ENCODE data around the gene CTDSPL. TPM values are rescaled to one million over a fixed set of nuclear protein-coding genes. Genes with fewer than 3 reads are reported as not detected.

Gene CTDSPL
- total RNA-seq, 1 donor, result 34.7 TPM

- no peak for TF ChIP-seq CTCF (IDR thresholded peaks at IDR 0.05; ENCODE audit: extremely low read depth, low read depth, low read length)
- DNase-seq (ENCODE audit: insufficient read length, low spot score, missing footprints), result no peak
- H3K36me3 ChIP-seq (ENCODE audit: insufficient read depth, low read length), result no peaks in the 10 kb centered on the region
- no peak overlapping the region for H3K27ac ChIP-seq (ENCODE audit: low read depth, low read length)
- no peak overlapping the region for H3K4me3 ChIP-seq (ENCODE audit: insufficient read depth, low read length)
- no peak overlapping the region for H2AFZ ChIP-seq (ENCODE audit: low read length)
- H3K79me2 ChIP-seq (ENCODE audit: insufficient read depth, low read length), result no peaks in the 10 kb centered on the region
- no peaks in the 10 kb centered on the region for H3K9me3 ChIP-seq (ENCODE audit: low read depth, low read length)
- H3K27me3 ChIP-seq (ENCODE audit: insufficient read depth, low read length), result no peaks in the 10 kb centered on the region
- no peaks in the 10 kb centered on the region for H4K20me1 ChIP-seq (ENCODE audit: insufficient read depth, low read length)
- no peaks in the 10 kb centered on the region for H3K4me1 ChIP-seq (ENCODE audit: insufficient read depth, low read length)
- no peak overlapping the region for H3K4me2 ChIP-seq (ENCODE audit: insufficient read depth, low read length)
Measured at GRCh38 chr3:37824090-37824953, 37.4 kb upstream of the CTDSPL start.

DNA sequence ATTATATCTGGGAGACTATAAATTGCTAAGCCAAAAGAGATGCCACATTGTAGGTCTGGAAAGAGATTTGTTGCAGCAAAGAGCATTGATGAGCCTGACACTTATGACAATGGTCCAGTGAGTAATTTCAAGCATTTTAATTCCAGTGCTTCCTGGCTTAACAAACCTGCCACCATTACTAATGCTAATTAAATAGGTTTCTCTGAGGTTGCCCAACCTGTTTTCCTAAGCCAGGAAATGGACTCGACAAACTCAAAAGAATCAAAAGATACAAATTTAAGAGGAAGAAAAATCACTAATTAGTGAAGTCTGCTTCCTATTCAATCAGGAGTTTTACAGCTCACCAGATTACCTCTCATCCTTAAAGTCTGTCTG, 36.7 kb upstream of the CTDSPL start:
- Histone ChIP-seq H3K27ac (ENCODE audit: low read depth, low read length) (no peak overlapping the region), H4K20me1 (ENCODE audit: insufficient read depth, low read length) (no peaks in the 10 kb centered on the region), H3K79me2 (ENCODE audit: insufficient read depth, low read length) (no peaks in the 10 kb centered on the region), H3K4me2 (ENCODE audit: insufficient read depth, low read length) (no peak overlapping the region), H3K4me3 (ENCODE audit: insufficient read depth, low read length) (no peak overlapping the region), H3K4me1 (ENCODE audit: insufficient read depth, low read length) (no peaks in the 10 kb centered on the region), H3K9me3 (ENCODE audit: low read depth, low read length) (no peaks in the 10 kb centered on the region), H2AFZ (ENCODE audit: low read length) (no peak overlapping the region), H3K27me3 (ENCODE audit: insufficient read depth, low read length) (no peaks in the 10 kb centered on the region), H3K36me3 (ENCODE audit: insufficient read depth, low read length) (no peaks in the 10 kb centered on the region)
- no peak for DNase-seq (ENCODE audit: insufficient read length, low spot score, missing footprints)
- TF ChIP-seq CTCF (IDR thresholded peaks at IDR 0.05; ENCODE audit: extremely low read depth, low read depth, low read length), result no peak

- Histone ChIP-seq H3K27me3 (ENCODE audit: insufficient read depth, low read length) (no peaks in the 10 kb centered on the region), H3K27ac (ENCODE audit: low read depth, low read length) (no peak overlapping the region), H3K36me3 (ENCODE audit: insufficient read depth, low read length) (no peaks in the 10 kb centered on the region), H3K4me2 (ENCODE audit: insufficient read depth, low read length) (no peak overlapping the region), H3K9me3 (ENCODE audit: low read depth, low read length) (no peaks in the 10 kb centered on the region), H4K20me1 (ENCODE audit: insufficient read depth, low read length) (no peaks in the 10 kb centered on the region), H3K4me1 (ENCODE audit: insufficient read depth, low read length) (no peaks in the 10 kb centered on the region), H2AFZ (ENCODE audit: low read length) (no peak overlapping the region), H3K79me2 (ENCODE audit: insufficient read depth, low read length) (no peaks in the 10 kb centered on the region), H3K4me3 (ENCODE audit: insufficient read depth, low read length) (no peak overlapping the region)
- TF ChIP-seq CTCF (IDR thresholded peaks at IDR 0.05; ENCODE audit: extremely low read depth, low read depth, low read length), result no peak
- no peak for DNase-seq (ENCODE audit: insufficient read length, low spot score, missing footprints)
Measured at GRCh38 chr3:37825744-37826400, 35.8 kb upstream of the CTDSPL start.

DNA sequence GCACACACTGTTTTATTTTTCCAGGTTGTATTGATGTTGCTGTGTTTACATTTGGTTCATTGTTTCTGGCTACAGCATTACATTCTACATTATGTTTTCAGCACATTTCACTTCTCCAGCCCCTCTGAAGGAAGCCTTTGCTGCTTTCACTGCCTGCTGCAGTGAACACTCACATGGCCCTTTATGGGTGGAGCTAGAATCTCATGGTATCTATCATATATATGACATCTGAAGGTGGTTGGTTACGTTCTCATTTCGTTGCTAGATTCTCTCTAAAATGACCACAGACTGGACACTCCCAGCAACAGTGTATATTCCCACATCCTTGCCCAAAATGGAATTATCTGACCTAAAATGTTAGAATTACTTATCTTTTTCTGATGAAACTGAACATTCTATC, 35.2 kb upstream of the CTDSPL start:
- TF ChIP-seq CTCF (IDR thresholded peaks at IDR 0.05; ENCODE audit: extremely low read depth, low read depth, low read length), result no peak
- Histone ChIP-seq H3K4me3 (ENCODE audit: insufficient read depth, low read length) (no peak overlapping the region), H3K27ac (ENCODE audit: low read depth, low read length) (no peak overlapping the region), H3K79me2 (ENCODE audit: insufficient read depth, low read length) (no peaks in the 10 kb centered on the region), H3K4me1 (ENCODE audit: insufficient read depth, low read length) (no peaks in the 10 kb centered on the region), H3K9me3 (ENCODE audit: low read depth, low read length) (no peaks in the 10 kb centered on the region), H2AFZ (ENCODE audit: low read length) (no peak overlapping the region), H3K27me3 (ENCODE audit: insufficient read depth, low read length) (no peaks in the 10 kb centered on the region), H3K36me3 (ENCODE audit: insufficient read depth, low read length) (no peaks in the 10 kb centered on the region), H3K4me2 (ENCODE audit: insufficient read depth, low read length) (no peak overlapping the region), H4K20me1 (ENCODE audit: insufficient read depth, low read length) (no peaks in the 10 kb centered on the region)
- no peak for DNase-seq (ENCODE audit: insufficient read length, low spot score, missing footprints)

Measured in osteoblast (primary cell).